GM23338 (cell line): Measurements from ENCODE around the gene NAP1L4.

Experiments used
- EZH2 ChIP-seq: fragments of 200-600 bp; sonication (generic); IDR thresholded peaks from one replicate; pipeline ENCODE4 v1.8.0; 2017; ENCODE audit warnings: antibody characterized with exemption, mild to moderate bottlenecking, low read depth; ENCODE audit not compliant: unreplicated experiment
- EZH2phosphoT487 ChIP-seq: fragments of 200-600 bp; sonication (generic); IDR thresholded peaks from one replicate; pipeline ENCODE4 v1.8.1; 2018; ENCODE audit warnings: antibody characterized with exemption; ENCODE audit not compliant: unreplicated experiment
- JUNB ChIP-seq: IDR thresholded peaks from one replicate; pipeline ENCODE4 v1.6.1; 2016; ENCODE audit warnings: antibody characterized with exemption; ENCODE audit not compliant: unreplicated experiment
- POLR2AphosphoS5 ChIP-seq: IDR thresholded peaks from 2 replicates; pipeline ENCODE4 v1.6.1; 2016; ENCODE audit warnings: antibody characterized with exemption, low read depth
- REST ChIP-seq: IDR thresholded peaks from one replicate; pipeline ENCODE4 v1.6.1; 2018; ENCODE audit warnings: antibody characterized with exemption; ENCODE audit not compliant: unreplicated experiment
- TF ChIP-seq, protein P1 (sequence below), 2 experiments: fragments of 200-600 bp in 1 of 2; sonication (generic) in 1 of 2; conservative IDR thresholded peaks; 2 replicates each; pipeline versions ENCODE4 v1.5.1 to v1.6.1; 2016 to 2017; ENCODE audit warnings: antibody characterized with exemption in 2 of 2, low read depth in 2 of 2, mild to moderate bottlenecking in 2 of 2, moderate library complexity in 1 of 2

DNA sequence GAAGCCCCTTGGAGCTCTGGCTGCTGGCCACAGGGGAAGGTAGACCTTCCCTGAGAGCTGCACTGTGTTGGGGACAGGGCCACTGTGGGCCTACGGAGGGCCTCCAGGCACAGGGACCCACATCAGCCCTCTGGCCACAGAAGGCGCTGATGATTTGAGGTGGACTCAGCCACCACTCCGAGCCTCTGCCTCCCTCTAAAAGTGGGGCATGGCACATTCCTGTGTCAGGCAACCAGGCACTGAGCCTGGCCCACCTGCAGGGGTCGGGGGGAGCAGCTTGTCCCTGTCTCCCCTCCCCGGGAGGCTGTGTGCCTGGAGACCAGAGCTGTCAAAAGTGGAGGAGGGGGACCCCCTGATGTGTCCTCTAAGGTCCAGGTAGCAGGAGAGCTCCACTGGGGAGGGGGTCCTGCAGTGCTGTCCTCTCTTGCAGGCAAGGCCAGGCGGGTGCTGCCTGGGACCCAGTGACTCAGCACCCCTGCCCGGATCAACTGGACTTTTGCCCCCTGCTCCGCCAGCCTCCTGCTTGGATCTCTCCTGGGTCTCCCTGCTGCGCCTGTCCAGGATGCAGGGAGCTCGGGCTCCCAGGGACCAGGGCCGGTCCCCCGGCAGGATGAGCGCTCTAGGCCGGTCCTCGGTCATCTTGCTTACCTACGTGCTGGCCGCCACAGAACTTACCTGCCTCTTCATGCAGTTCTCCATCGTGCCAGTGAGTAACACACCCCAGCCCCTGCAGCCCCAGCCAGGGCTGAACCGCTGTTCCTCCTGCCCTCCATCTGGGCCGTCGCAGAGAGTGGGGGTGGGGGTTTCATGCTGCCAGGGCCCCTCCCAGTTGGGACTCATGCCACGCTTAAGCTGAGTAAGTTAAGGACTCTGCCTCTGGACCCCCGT, 89.1 kb downstream of the NAP1L4 start:
- TF ChIP-seq, protein P1, sequence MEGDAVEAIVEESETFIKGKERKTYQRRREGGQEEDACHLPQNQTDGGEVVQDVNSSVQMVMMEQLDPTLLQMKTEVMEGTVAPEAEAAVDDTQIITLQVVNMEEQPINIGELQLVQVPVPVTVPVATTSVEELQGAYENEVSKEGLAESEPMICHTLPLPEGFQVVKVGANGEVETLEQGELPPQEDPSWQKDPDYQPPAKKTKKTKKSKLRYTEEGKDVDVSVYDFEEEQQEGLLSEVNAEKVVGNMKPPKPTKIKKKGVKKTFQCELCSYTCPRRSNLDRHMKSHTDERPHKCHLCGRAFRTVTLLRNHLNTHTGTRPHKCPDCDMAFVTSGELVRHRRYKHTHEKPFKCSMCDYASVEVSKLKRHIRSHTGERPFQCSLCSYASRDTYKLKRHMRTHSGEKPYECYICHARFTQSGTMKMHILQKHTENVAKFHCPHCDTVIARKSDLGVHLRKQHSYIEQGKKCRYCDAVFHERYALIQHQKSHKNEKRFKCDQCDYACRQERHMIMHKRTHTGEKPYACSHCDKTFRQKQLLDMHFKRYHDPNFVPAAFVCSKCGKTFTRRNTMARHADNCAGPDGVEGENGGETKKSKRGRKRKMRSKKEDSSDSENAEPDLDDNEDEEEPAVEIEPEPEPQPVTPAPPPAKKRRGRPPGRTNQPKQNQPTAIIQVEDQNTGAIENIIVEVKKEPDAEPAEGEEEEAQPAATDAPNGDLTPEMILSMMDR (conservative IDR thresholded peaks at IDR 0.05; ENCODE audit: low read depth in 2 of 2): no peak
- TF ChIP-seq EZH2phosphoT487 (no peak), POLR2AphosphoS5 (no peak), EZH2 (no peak), REST (no peak), JUNB (no peak)
